Mucosa of rectum (tissue), 2 donors: ENCODE data around the gene SGPP2.

ENCODE experiments used
- H3K27ac ChIP-seq, 2 donors: one replicate each; pipeline ENCODE4 v1.7.0; 2013; ENCODE audit warnings: inconsistent platforms in 2 of 2, low read depth in 2 of 2, low read length in 2 of 2
- H3K27me3 ChIP-seq, 2 donors: one replicate each; pipeline ENCODE4 v1.7.0; 2013; ENCODE audit warnings: low read length in 2 of 2; ENCODE audit not compliant: control insufficient read depth in 2 of 2, insufficient read depth in 2 of 2
- H3K36me3 ChIP-seq, 2 donors: one replicate each; pipeline ENCODE4 v1.7.0; 2013; ENCODE audit warnings: low read length in 2 of 2; ENCODE audit not compliant: control insufficient read depth in 2 of 2, insufficient read depth in 2 of 2
- H3K4me1 ChIP-seq, 2 donors: one replicate each; pipeline ENCODE4 v1.7.0; 2013; ENCODE audit warnings: low read length in 2 of 2, mild to moderate bottlenecking in 1 of 2; ENCODE audit not compliant: control insufficient read depth in 2 of 2, insufficient read depth in 2 of 2
- H3K4me3 ChIP-seq, 2 donors: one replicate each; pipeline ENCODE4 v1.7.0; 2013; ENCODE audit warnings: low read length in 2 of 2
- H3K9ac ChIP-seq, 2 donors: one replicate each; pipeline ENCODE4 v1.7.0; 2013; ENCODE audit warnings: low read length in 2 of 2, low read depth in 1 of 2, mild to moderate bottlenecking in 1 of 2
- H3K9me3 ChIP-seq, 2 donors: one replicate each; pipeline ENCODE4 v1.7.0; 2013; ENCODE audit warnings: low read length in 2 of 2; ENCODE audit not compliant: control insufficient read depth in 2 of 2
- donor health status: healthy.
- donor health status: Normal muscosa, but diverticular disease.

SGPP2 gene

DNA sequence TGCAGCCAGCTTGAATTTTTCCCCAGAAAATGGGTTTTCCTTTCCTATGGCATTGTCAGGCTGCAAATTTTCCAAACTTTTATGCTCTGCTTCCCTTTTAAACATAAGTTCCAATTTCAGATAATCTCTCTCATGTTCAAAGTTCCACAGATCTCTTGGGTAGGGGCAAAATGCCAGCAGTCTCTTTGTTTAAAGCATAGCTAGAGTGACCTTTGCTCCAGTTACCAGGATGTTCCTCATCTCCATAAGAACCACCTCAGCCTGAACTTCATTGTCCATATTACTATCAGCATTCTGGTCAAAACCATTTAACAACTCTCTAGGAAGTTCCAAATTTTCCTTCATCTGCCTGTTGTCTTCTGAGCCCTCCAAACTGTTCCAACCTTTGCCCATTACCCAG lies 68.3 kb downstream of the SGPP2 start:
- peaks cover 0 to 6% of the 10 kb centered on the region in 2 donors for H3K4me1 ChIP-seq
- H3K9ac ChIP-seq, result no peak overlapping the region
- peaks cover 0 to 2% of the 10 kb centered on the region in 2 donors for H3K36me3 ChIP-seq
- peak overlapping the region in 1 of 2 donors; percentile 20 for H3K4me3 ChIP-seq
- no peaks in the 10 kb centered on the region for H3K27me3 ChIP-seq
- H3K9me3 ChIP-seq, result peaks cover 0 to 3% of the 10 kb centered on the region in 2 donors
- no peak overlapping the region for H3K27ac ChIP-seq

GRCh38 chr2:222494104-222494739 lies 69.9 kb downstream of the SGPP2 start:
- H3K9me3 ChIP-seq, result peaks cover 0 to 3% of the 10 kb centered on the region in 2 donors
- H3K27me3 ChIP-seq, result no peaks in the 10 kb centered on the region
- peaks cover 0 to 2% of the 10 kb centered on the region in 2 donors for H3K36me3 ChIP-seq
- H3K4me1 ChIP-seq, result peaks cover 0 to 6% of the 10 kb centered on the region in 2 donors
- H3K9ac ChIP-seq, result no peak overlapping the region
- no peak overlapping the region for H3K4me3 ChIP-seq
- H3K27ac ChIP-seq, result no peak overlapping the region

GRCh38 chr2:222495388-222495787 lies 71.0 kb downstream of the SGPP2 start:
- Histone ChIP-seq H3K9ac (no peak overlapping the region), H3K4me1 (peaks cover 0 to 6% of the 10 kb centered on the region in 2 donors), H3K36me3 (peaks cover 0 to 2% of the 10 kb centered on the region in 2 donors), H3K4me3 (no peak overlapping the region), H3K27ac (no peak overlapping the region), H3K27me3 (no peaks in the 10 kb centered on the region), H3K9me3 (peaks cover 0 to 3% of the 10 kb centered on the region in 2 donors)

DNA sequence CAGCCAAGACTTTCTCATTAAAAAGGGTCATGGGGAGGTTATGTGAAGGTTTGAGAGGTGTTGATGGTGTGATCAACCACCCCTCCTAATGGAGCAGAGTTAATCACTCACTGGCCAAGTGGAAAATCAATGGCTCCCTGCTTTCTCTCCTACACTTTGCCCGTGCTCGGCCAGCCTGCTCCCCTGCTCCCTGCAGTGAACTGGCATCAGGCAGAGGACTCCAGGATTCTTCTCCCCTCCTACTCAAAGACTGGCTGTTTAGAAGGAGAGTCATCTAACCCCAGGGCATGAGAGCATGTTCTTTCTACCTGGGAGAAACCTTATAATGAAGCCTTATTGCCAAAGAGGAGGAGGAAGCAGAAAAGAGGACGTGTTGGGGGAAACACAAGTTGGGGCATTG lies 74.9 kb downstream of the SGPP2 start:
- H3K4me3 ChIP-seq, result no peak overlapping the region
- H3K4me1 ChIP-seq, result no peaks in the 10 kb centered on the region
- H3K9ac ChIP-seq, result no peak overlapping the region
- H3K36me3 ChIP-seq, result peaks cover 0 to 2% of the 10 kb centered on the region in 2 donors
- no peaks in the 10 kb centered on the region for H3K9me3 ChIP-seq
- no peak overlapping the region for H3K27ac ChIP-seq
- no peaks in the 10 kb centered on the region for H3K27me3 ChIP-seq

- Histone ChIP-seq H3K9me3 (no peaks in the 10 kb centered on the region), H3K36me3 (no peaks in the 10 kb centered on the region), H3K9ac (no peak overlapping the region), H3K27ac (no peak overlapping the region), H3K4me1 (peaks cover 0 to 2% of the 10 kb centered on the region in 2 donors), H3K27me3 (no peaks in the 10 kb centered on the region), H3K4me3 (no peak overlapping the region)
These were observed 79.8 kb downstream of the SGPP2 start for GRCh38 chr2:222504191-222504590.

DNA sequence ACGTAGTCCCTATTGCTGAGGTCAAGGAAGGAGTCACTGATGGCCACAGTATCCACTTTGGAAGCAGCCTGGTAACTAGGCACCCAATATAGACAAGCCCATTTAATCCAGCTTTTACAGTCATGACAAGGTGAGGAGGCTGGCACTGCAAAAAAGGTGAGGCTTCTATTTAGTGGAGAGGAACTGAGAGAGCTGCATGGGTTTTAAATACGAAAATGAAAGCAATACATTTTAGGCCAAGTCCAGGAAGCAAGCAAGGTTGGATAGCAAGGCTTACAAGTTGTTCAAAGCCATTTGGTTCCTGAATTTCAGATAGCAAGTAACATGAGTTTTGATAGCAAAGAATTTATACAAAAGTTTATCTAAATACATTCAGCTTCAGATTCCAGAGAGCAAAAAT lies 80.4 kb downstream of the SGPP2 start:
- Histone ChIP-seq H3K4me3 (no peak overlapping the region), H3K9ac (no peak overlapping the region), H3K9me3 (no peaks in the 10 kb centered on the region), H3K4me1 (peaks cover 0 to 2% of the 10 kb centered on the region in 2 donors), H3K36me3 (no peaks in the 10 kb centered on the region), H3K27me3 (no peaks in the 10 kb centered on the region), H3K27ac (no peak overlapping the region)

DNA sequence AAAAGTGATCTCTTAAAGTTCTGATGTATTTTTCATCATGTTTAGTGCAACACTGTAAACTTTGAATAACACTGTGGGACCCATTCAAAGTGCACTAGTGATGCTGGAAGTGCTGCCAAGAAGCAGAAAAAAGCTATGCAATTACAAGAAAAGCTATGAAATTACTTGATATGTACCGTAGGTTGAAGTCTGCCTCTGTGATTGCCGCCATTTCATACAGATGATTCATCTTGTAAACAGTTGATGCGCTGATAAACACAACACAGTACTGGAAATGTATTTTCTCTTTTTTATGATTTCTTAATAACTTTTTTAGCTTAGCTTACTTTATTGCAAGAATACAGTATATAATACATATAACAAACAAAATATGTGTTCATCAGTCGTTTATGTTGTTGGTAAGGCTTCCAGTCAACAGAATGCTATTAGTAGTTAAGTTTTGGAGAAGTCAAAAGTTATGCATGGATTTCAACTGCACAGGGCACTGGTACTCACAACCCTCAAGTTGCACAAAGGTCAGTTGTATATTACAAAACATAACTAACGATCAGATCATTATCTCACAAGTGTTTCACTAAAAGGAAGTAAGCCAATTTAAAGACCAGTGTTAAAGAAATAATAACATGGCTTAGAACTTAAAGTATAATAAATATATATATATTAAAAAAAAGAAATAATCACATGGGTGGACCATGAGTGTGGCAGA lies 82.0 kb downstream of the SGPP2 start:
- H3K27me3 ChIP-seq, result no peaks in the 10 kb centered on the region
- H3K27ac ChIP-seq, result no peak overlapping the region
- peaks cover 0 to 2% of the 10 kb centered on the region in 2 donors for H3K4me1 ChIP-seq
- no peak overlapping the region for H3K9ac ChIP-seq
- no peak overlapping the region for H3K4me3 ChIP-seq
- no peaks in the 10 kb centered on the region for H3K36me3 ChIP-seq
- H3K9me3 ChIP-seq, result no peaks in the 10 kb centered on the region

- no peaks in the 10 kb centered on the region for H3K9me3 ChIP-seq
These were observed 90.6 kb downstream of the SGPP2 start for GRCh38 chr2:222514901-222515300.

GRCh38 chr2:222518570-222519381 lies 94.4 kb downstream of the SGPP2 start:
- no peaks in the 10 kb centered on the region for H3K9me3 ChIP-seq
- peak overlapping the region in 1 of 2 donors; percentile 60 for H3K9ac ChIP-seq
- peak overlapping the region; percentile 67 to 79 for H3K27ac ChIP-seq
- H3K4me3 ChIP-seq, result peak overlapping the region; percentile 0 to 33
- no peaks in the 10 kb centered on the region for H3K27me3 ChIP-seq
- no peaks in the 10 kb centered on the region for H3K36me3 ChIP-seq
- H3K4me1 ChIP-seq, result peaks cover 9 to 20% of the 10 kb centered on the region in 2 donors

More at GRCh38 chr2:222514901-222515300, 90.6 kb downstream of the SGPP2 start:
- Histone ChIP-seq H3K36me3 (no peaks in the 10 kb centered on the region), H3K27me3 (no peaks in the 10 kb centered on the region), H3K27ac (no peak overlapping the region), H3K4me3 (no peak overlapping the region), H3K9ac (no peak overlapping the region), H3K4me1 (peaks cover 9 to 20% of the 10 kb centered on the region in 2 donors)

GRCh38 chr2:222521099-222521498 lies 96.8 kb downstream of the SGPP2 start:
- Histone ChIP-seq H3K27me3 (no peaks in the 10 kb centered on the region), H3K36me3 (peaks cover 7 to 9% of the 10 kb centered on the region in 2 donors), H3K27ac (no peak overlapping the region), H3K9me3 (no peaks in the 10 kb centered on the region), H3K9ac (no peak overlapping the region), H3K4me1 (peaks cover 9 to 20% of the 10 kb centered on the region in 2 donors), H3K4me3 (no peak overlapping the region)
